Fibroblast of lung (primary cell): ENCODE measurements around the gene SLC12A4.

ENCODE experiments used
- CTCF ChIP-seq, 2 donors: IDR thresholded peaks in 1 of 2; conservative IDR thresholded peaks in 1 of 2; 1 replicate in 1 of 2; 2 replicates in 1 of 2; pipeline ENCODE4 v1.5.1; 2011 to 2012; ENCODE audit warnings: low read length in 2 of 2, control low read depth in 1 of 2, inconsistent platforms in 1 of 2, low read depth in 1 of 2, mild to moderate bottlenecking in 1 of 2
- EZH2 ChIP-seq: IDR thresholded peaks from 2 replicates; pipeline ENCODE4 v1.5.1; 2012; ENCODE audit warnings: low read length, control low read depth, mild to moderate bottlenecking; ENCODE audit errors: missing control alignments

GRCh38 chr16:67935402-67936123, 32.9 kb downstream of the SLC12A4 start:
- TF ChIP-seq CTCF (conservative IDR thresholded peaks at IDR 0.05 in 1 of 2, IDR thresholded peaks at IDR 0.05 in 1 of 2; ENCODE audit: low read depth in 1 of 2, low read length in 2 of 2) (no peak), EZH2 (no peak)
